ENCODE results near the gene TAS2R20.

Gene TAS2R20

DNA sequence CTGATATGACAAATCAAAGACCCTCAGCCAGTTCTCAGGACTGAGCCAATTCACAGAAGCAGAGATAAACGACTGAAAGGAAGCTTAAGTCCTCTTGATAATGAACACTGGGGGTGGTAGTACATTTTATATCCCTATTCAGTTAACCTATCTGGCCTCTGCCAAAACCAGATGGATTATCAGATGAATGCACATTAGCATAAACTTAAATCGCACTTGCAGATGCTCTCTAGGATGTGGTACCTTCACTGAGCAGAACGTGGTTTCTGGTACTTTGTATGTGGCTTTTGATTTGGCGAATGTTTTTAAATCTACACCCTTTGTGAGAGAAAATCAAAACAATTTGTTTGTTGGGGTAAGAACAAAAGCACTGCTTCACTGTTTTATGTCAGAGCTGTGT is 37.9 kb downstream of the TAS2R20 start:
- no peaks in the 10 kb centered on the region for H3K36me3 ChIP-seq (ENCODE audit: control insufficient read depth, insufficient read depth, low read length)
- no peak overlapping the region for H3K4me3 ChIP-seq (ENCODE audit: low read depth, low read length)
- H3K4me1 ChIP-seq (ENCODE audit: control insufficient read depth, insufficient read depth, low read length): no peaks in the 10 kb centered on the region
- no peak overlapping the region for H3K9ac ChIP-seq (ENCODE audit: low read depth, low read length)
- H3K27ac ChIP-seq (ENCODE audit: low read depth, low read length): no peak overlapping the region
- H3K27me3 ChIP-seq (ENCODE audit: control insufficient read depth, insufficient read depth, low read length): no peaks in the 10 kb centered on the region
- no peaks in the 10 kb centered on the region; the same call in 1 of the 2 replicates for H3K9me3 ChIP-seq (ENCODE audit: control insufficient read depth, insufficient read depth, low read length)

DNA sequence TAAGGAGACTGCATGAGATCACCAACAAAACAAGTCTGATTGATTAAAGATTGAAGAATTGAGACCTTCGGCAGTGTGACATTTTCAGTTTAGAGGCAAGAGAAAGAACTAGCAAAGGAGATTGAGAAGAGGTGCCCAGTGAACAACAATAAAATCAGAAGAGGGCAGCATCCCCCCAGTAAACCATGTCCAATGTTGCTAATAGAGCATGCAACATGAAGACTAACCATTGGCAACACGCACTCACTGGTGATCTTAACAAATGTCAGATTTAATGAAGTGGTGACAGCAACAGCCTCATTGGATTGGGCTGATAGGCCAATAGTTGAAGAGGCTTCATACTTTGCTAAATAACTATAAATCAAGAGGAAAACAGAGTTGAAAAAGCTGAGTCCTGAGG is 38.3 kb downstream of the TAS2R20 start:
- no peaks in the 10 kb centered on the region for H3K36me3 ChIP-seq (ENCODE audit: control insufficient read depth, insufficient read depth, low read length)
- no peaks in the 10 kb centered on the region; the same call in 1 of the 2 replicates for H3K9me3 ChIP-seq (ENCODE audit: control insufficient read depth, insufficient read depth, low read length)
- H3K4me1 ChIP-seq (ENCODE audit: control insufficient read depth, insufficient read depth, low read length): no peaks in the 10 kb centered on the region
- H3K4me3 ChIP-seq (ENCODE audit: low read depth, low read length): no peak overlapping the region
- no peak overlapping the region for H3K27ac ChIP-seq (ENCODE audit: low read depth, low read length)
- no peaks in the 10 kb centered on the region for H3K27me3 ChIP-seq (ENCODE audit: control insufficient read depth, insufficient read depth, low read length)
- no peak overlapping the region for H3K9ac ChIP-seq (ENCODE audit: low read depth, low read length)

DNA sequence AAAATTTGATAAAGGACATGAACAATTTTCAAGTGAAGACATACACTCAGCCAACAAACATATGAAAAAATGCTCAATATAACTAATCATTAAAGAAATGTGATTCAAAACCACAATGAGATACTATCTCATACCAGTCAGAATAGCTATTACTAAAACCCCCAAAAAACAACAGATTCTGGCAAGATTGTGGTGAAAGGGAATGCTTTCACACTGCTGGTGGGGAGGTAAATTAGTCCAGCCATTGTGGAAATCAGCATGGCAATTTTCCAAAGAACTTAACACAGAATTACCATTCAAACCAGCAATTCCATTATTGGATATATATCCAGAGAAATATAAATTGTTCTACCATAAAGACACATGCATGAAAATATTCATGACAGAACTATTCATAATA is 40.4 kb downstream of the TAS2R20 start:
- no peak overlapping the region for H3K4me3 ChIP-seq (ENCODE audit: low read depth, low read length)
- no peaks in the 10 kb centered on the region for H3K4me1 ChIP-seq (ENCODE audit: control insufficient read depth, insufficient read depth, low read length)
- H3K9ac ChIP-seq (ENCODE audit: low read depth, low read length): no peak overlapping the region
- H3K9me3 ChIP-seq (ENCODE audit: control insufficient read depth, insufficient read depth, low read length): no peaks in the 10 kb centered on the region; the same call in 1 of the 2 replicates
- no peaks in the 10 kb centered on the region for H3K36me3 ChIP-seq (ENCODE audit: control insufficient read depth, insufficient read depth, low read length)
- H3K27ac ChIP-seq (ENCODE audit: low read depth, low read length): no peak overlapping the region
- H3K27me3 ChIP-seq (ENCODE audit: control insufficient read depth, insufficient read depth, low read length): no peaks in the 10 kb centered on the region

DNA sequence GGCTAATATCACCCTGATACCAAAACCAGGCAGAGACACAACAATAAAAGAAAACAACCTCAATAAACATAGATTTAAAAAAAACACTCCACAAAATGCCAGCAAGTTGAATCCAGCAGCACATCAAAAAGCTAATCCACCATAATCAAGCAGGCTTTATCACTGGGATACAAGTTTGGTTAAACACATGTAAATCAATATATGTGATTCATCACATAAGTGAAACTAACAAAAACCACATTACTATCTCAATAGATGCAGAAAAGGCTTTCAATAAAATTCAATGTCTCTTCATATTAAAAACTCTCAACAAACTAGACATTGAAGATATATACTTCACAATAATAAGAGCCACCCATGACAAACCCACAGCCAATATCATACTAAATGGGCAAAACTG is 42.0 kb downstream of the TAS2R20 start:
- H3K27ac ChIP-seq (ENCODE audit: low read depth, low read length): no peak overlapping the region

DNA sequence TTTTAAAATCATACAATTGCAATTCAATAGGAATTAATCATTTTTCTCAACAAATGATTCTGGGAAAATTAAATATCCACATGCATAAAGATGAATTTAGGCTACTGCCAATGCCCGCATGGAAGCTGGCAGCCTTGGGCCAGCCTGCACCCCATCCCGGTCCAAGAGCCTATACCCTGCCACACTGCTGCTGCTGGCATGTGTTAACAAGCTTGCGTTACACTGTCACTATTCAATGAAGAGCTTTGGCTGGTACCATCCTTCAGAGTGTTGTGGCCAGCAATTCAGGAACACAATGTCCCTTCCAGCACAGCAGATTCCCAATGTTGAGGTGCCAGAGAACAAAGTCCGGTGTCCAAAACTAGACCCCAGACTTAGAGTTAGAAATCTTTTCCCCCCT is 45.5 kb downstream of the TAS2R20 start:
- Histone ChIP-seq H3K9me3 (ENCODE audit: control insufficient read depth, insufficient read depth, low read length) (peaks cover 3% of the 10 kb centered on the region), H3K4me1 (ENCODE audit: control insufficient read depth, insufficient read depth, low read length) (no peaks in the 10 kb centered on the region), H3K9ac (ENCODE audit: low read depth, low read length) (no peak overlapping the region), H3K4me3 (ENCODE audit: low read depth, low read length) (no peak overlapping the region), H3K36me3 (ENCODE audit: control insufficient read depth, insufficient read depth, low read length) (no peaks in the 10 kb centered on the region), H3K27me3 (ENCODE audit: control insufficient read depth, insufficient read depth, low read length) (no peaks in the 10 kb centered on the region), H3K27ac (ENCODE audit: low read depth, low read length) (no peak overlapping the region)

More for the DNA sequence above, 42.0 kb downstream of the TAS2R20 start:
- Histone ChIP-seq H3K4me3 (ENCODE audit: low read depth, low read length) (no peak overlapping the region), H3K27me3 (ENCODE audit: control insufficient read depth, insufficient read depth, low read length) (no peaks in the 10 kb centered on the region), H3K4me1 (ENCODE audit: control insufficient read depth, insufficient read depth, low read length) (no peaks in the 10 kb centered on the region), H3K9me3 (ENCODE audit: control insufficient read depth, insufficient read depth, low read length) (no peaks in the 10 kb centered on the region; the same call in 1 of the 2 replicates), H3K36me3 (ENCODE audit: control insufficient read depth, insufficient read depth, low read length) (no peaks in the 10 kb centered on the region), H3K9ac (ENCODE audit: low read depth, low read length) (no peak overlapping the region)
